Tibial artery (tissue), 4 donors: ENCODE results near the gene CASP14.
"Not testable (repeated sequence)": the region's sequence is repeated elsewhere in the genome, so short reads cannot be mapped to it uniquely, and the experiment has no call there.

ENCODE experiments used
- DNase-seq, 2 donors: peaks; one replicate each; pipeline ENCODE4 v3.0.0-alpha.2; 2019
- H3K27ac ChIP-seq, 2 donors: fragments of 200-600 bp; sonication (generic) in 1 of 2; 1 replicate in 1 of 2; 2 replicates in 1 of 2; pipeline ENCODE4 v1.5.1; 2018 to 2019; ENCODE audit warnings: mild to moderate bottlenecking in 1 of 2
- H3K27me3 ChIP-seq, 2 donors: fragments of 200-600 bp; sonication (generic) in 1 of 2; one replicate each; pipeline versions ENCODE4 v1.5.1 to v1.6.0; 2016 to 2019
- H3K36me3 ChIP-seq, 3 donors: fragments of 200-600 bp; sonication (generic) in 2 of 3; one replicate each; pipeline ENCODE4 v1.5.1; 2016 to 2019; ENCODE audit warnings: mild to moderate bottlenecking in 2 of 3
- H3K4me1 ChIP-seq, 4 donors: fragments of 200-600 bp; sonication (generic) in 2 of 4; 1 replicate in 3 of 4; 2 replicates in 1 of 4; pipeline ENCODE4 v1.5.1; 2016 to 2019
- H3K4me3 ChIP-seq, 2 donors: fragments of 200-600 bp; sonication (generic) in 1 of 2; 1 replicate in 1 of 2; 2 replicates in 1 of 2; pipeline ENCODE4 v1.5.1; 2018 to 2019; ENCODE audit warnings: mild to moderate bottlenecking in 2 of 2
- H3K9me3 ChIP-seq, 3 donors: fragments of 200-600 bp; sonication (generic) in 1 of 3; one replicate each; pipeline ENCODE4 v1.5.1; 2016 to 2019
- intact Hi-C: fragments of 100-400 bp; cut with DNase I; formaldehyde crosslinking; loops from one replicate; pipeline ENCODE4 v1.15.0; 2023; ENCODE audit warnings: low total_unique reads
- TF ChIP-seq, protein P1 (sequence below), 2 experiments: fragments of 200-600 bp in 1 of 2; fragments of 450-650 bp in 1 of 2; IDR thresholded peaks; one replicate each; pipeline ENCODE4 v1.5.1; 2017 to 2019; ENCODE audit warnings: antibody characterized with exemption in 2 of 2, mild to moderate bottlenecking in 1 of 2, moderate library complexity in 1 of 2

CASP14 gene

DNA sequence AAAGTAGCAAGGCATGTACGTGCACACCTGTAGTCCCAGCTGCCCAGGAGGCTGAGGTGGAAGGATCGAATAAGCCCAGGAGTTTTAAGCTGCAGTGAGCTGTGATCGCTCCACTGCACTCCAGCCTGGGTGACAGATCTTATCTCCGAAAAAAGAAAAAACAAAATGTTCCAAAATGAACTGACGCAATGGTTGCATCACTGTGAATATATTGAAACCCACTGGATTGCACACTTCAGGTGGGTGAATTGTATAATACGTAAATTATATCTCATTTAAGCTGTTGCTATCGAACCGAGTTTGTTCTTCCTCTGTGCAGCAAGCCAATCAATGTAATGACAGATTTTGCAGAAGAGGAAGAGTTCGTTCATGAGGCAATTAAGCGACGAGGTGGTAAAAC, 1.6 kb upstream of the CASP14 start:
- H3K4me1 ChIP-seq, result no peaks in the 10 kb centered on the region
- no peaks in the 10 kb centered on the region for H3K9me3 ChIP-seq
- H3K4me3 ChIP-seq, result no peak overlapping the region
- DNase-seq, result no peak
- intact Hi-C loops, result no loop called here
- H3K27ac ChIP-seq, result no peak overlapping the region
- no peaks in the 10 kb centered on the region for H3K36me3 ChIP-seq
- TF ChIP-seq, protein P1, sequence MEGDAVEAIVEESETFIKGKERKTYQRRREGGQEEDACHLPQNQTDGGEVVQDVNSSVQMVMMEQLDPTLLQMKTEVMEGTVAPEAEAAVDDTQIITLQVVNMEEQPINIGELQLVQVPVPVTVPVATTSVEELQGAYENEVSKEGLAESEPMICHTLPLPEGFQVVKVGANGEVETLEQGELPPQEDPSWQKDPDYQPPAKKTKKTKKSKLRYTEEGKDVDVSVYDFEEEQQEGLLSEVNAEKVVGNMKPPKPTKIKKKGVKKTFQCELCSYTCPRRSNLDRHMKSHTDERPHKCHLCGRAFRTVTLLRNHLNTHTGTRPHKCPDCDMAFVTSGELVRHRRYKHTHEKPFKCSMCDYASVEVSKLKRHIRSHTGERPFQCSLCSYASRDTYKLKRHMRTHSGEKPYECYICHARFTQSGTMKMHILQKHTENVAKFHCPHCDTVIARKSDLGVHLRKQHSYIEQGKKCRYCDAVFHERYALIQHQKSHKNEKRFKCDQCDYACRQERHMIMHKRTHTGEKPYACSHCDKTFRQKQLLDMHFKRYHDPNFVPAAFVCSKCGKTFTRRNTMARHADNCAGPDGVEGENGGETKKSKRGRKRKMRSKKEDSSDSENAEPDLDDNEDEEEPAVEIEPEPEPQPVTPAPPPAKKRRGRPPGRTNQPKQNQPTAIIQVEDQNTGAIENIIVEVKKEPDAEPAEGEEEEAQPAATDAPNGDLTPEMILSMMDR (IDR thresholded peaks at IDR 0.05), result no peak
- peaks cover 0 to 8% of the 10 kb centered on the region in 2 donors for H3K27me3 ChIP-seq

DNA sequence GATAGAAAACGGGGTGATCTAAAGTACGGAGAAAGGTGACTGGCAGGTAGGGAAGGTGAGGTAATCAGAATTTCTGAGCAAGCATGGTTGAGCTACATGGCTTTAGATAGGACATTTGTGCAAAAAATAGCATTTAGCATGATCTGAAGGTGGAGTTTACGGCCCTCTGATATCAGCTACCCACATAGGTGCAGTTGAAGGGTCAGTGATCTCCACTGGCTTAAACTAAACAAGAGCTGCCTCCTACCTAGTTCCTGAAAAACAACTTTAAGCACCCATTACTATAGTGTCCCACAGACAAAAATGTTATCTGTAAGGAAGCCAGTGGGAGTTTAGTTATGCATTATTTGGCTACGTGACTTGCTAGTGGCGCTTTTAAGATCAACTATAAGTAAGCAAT, 1.2 kb upstream of the CASP14 start:
- H3K36me3 ChIP-seq, result no peaks in the 10 kb centered on the region
- no peaks in the 10 kb centered on the region for H3K4me1 ChIP-seq
- no peaks in the 10 kb centered on the region for H3K9me3 ChIP-seq
- peaks cover 0 to 9% of the 10 kb centered on the region in 2 donors for H3K27me3 ChIP-seq
- TF ChIP-seq, protein P1 (IDR thresholded peaks at IDR 0.05), result no peak
- H3K4me3 ChIP-seq, result no peak overlapping the region
- DNase-seq, result no peak
- intact Hi-C loops, result no loop called here
- H3K27ac ChIP-seq, result no peak overlapping the region

DNA sequence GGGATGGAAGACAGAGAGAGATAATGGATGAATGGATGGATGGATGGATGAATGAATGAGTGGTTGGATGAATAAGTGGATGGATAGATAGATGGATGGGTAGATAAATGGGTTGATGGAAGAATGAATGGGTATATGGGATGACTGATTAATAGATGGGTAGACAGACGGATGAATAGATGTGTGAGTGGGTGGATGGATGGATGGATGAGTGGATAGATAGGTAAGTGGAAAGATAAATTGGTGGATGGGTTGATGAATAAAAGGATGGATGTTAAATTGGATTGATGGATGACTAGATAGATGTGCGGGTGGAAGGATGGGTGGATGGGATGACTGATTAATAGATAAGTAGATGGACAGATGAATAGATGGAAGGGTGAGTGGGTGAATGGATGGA, 1.4 kb downstream of the CASP14 start:
- TF ChIP-seq, protein P1 (IDR thresholded peaks at IDR 0.05), result no peak
- Histone ChIP-seq H3K9me3 (no peaks in the 10 kb centered on the region), H3K4me1 (no peaks in the 10 kb centered on the region), H3K36me3 (no peaks in the 10 kb centered on the region), H3K4me3 (no peak overlapping the region), H3K27me3 (peaks cover 0 to 18% of the 10 kb centered on the region in 2 donors), H3K27ac (no peak overlapping the region)
- intact Hi-C loops, result no loop called here
- DNase-seq, result no peak

DNA sequence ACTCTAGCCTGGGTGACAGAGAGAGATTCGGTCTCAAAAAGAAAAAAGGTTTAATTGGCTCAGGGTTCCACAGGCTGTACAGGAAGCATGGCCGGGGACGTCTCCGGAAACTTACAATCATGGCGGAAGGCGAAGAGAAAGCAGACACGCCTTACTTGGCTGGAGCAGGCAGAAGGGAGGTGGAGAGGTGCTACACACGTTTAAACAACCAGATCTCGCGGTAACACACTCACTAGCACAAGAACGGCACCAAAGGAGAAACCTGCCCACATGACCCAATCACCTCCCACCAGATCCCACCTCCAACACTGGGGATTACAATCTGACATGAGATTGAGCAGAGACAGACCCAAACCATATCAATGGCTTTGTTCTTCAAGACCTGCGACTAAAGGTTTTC, 12.8 kb downstream of the CASP14 start:
- intact Hi-C loops, result no loop called here
- TF ChIP-seq, protein P1 (IDR thresholded peaks at IDR 0.05), result no peak
- Histone ChIP-seq H3K4me3 (no peak overlapping the region), H3K4me1 (no peaks in the 10 kb centered on the region), H3K27me3 (peaks cover 0 to 26% of the 10 kb centered on the region in 2 donors), H3K36me3 (no peaks in the 10 kb centered on the region), H3K27ac (no peak overlapping the region), H3K9me3 (no peaks in the 10 kb centered on the region)
- DNase-seq, result no peak

DNA sequence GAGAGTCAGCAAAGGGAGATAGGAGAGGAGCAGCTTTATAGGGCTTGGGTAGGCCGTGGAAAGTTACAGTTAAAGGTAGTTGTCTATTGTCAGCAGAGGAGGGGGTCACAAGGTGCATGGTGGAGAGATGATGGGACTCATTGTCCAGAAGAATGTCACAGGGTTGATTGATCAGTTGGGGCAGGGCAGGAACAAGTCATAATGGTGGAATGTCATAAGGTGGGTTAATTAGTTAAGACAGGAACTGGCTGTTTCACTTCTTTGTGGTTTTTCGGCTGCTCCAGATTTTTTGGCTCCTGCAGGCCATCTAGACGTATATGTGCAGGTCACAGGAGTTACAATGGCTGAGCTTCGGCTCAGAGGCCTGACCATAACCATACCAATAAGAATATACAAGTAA, 21.1 kb downstream of the CASP14 start:
- DNase-seq, intact Hi-C loops, H3K4me3 ChIP-seq, H3K27ac ChIP-seq, H3K36me3 ChIP-seq, H3K4me1 ChIP-seq, H3K9me3 ChIP-seq: not testable (repeated sequence)
- H3K27me3 ChIP-seq, result peaks cover 0 to 17% of the 10 kb centered on the region in 2 donors

DNA sequence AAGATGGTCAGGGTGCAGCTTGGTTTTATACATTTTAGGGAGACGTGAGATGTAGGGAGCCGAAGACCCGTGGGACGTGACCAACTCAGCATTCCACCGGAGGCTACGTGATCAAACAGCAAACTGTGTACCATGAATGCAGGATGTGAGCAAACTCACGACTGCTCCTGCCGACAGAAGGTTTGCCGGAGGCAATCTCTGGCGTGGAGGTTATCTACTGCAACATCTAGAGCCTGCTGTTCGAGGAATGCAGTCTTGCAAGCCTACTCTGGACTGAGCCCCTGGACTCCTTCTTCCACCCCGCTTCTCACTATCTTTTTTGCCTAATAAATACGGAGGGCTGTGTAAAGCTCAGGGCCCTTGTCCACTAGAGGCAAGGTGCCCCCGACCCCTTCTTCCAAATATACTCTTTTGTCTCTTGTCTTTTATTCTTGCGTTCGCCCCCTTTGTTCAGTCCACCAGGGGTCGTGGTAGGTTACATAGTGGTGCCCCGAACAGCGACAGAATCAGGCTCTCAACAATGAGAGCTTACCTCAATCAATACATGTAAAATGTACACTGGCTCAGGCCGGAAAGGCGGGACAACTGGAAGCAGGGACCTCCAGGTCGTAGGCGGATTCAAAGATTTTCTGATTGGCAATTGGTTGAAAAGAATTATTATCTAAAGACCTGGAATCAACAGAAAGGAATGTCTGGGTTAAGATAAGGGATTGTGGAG, 23.8 kb downstream of the CASP14 start:
- no peaks in the 10 kb centered on the region for H3K4me1 ChIP-seq
- H3K36me3 ChIP-seq, result no peaks in the 10 kb centered on the region
- H3K27ac ChIP-seq, result no peak overlapping the region
- H3K4me3 ChIP-seq, result no peak overlapping the region
- TF ChIP-seq, protein P1 (IDR thresholded peaks at IDR 0.05), result no peak
- DNase-seq, result no peak
- intact Hi-C loops, result no loop called here
- peaks cover 0 to 20% of the 10 kb centered on the region in 2 donors for H3K27me3 ChIP-seq
- H3K9me3 ChIP-seq, result no peaks in the 10 kb centered on the region
